ENCODE data around the gene BANK1.

DNA sequence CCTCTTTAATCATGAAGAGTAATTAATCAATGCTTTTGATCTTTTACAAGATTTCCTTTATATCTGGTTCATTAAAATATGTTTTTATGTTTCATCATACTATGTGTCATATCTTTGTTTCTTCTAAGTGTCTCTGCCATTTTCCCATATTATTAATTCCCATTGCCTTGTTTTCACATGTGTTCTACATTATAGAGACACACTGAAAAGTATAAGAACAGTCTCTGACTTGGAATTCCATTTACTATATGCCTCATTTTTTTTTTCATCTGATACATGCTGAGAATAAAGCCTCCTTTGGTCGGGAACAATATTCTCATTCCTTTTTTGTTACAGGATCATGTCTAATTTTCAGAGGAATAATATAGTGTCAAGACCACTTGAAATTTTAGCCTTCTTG lies 4.3 kb downstream of the BANK1 start:
- TF ChIP-seq, protein P1, sequence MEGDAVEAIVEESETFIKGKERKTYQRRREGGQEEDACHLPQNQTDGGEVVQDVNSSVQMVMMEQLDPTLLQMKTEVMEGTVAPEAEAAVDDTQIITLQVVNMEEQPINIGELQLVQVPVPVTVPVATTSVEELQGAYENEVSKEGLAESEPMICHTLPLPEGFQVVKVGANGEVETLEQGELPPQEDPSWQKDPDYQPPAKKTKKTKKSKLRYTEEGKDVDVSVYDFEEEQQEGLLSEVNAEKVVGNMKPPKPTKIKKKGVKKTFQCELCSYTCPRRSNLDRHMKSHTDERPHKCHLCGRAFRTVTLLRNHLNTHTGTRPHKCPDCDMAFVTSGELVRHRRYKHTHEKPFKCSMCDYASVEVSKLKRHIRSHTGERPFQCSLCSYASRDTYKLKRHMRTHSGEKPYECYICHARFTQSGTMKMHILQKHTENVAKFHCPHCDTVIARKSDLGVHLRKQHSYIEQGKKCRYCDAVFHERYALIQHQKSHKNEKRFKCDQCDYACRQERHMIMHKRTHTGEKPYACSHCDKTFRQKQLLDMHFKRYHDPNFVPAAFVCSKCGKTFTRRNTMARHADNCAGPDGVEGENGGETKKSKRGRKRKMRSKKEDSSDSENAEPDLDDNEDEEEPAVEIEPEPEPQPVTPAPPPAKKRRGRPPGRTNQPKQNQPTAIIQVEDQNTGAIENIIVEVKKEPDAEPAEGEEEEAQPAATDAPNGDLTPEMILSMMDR (conservative IDR thresholded peaks at IDR 0.05), result no peak
- TF ChIP-seq EZH2 (IDR thresholded peaks at IDR 0.05; ENCODE audit: low read depth), result no peak

All from PC-9 (cell line).